ENCODE data around the gene NAIF1.

The NAIF1 gene

GRCh38 chr9:128051932-128052709 is 15.0 kb downstream of the NAIF1 start:
- no peak for TF ChIP-seq FOXP2 (optimal IDR thresholded peaks at IDR 0.05; ENCODE audit: borderline replicate concordance, extremely low read depth, extremely low read length, insufficient read depth)
- no peak for TF ChIP-seq REST (IDR thresholded peaks at IDR 0.05; ENCODE audit: insufficient read depth in 1 of 2, low read depth in 2 of 2, low read length in 2 of 2)
- TF ChIP-seq SIN3A (IDR thresholded peaks at IDR 0.05; ENCODE audit: borderline replicate concordance, insufficient read depth, low read length) = no peak
- no peak for TF ChIP-seq TAF1 (IDR thresholded peaks at IDR 0.05; ENCODE audit: borderline replicate concordance, insufficient read depth, low read length)
- TF ChIP-seq POLR2AphosphoS5 (IDR thresholded peaks at IDR 0.05; ENCODE audit: low read depth, low read length) = no peak

DNA sequence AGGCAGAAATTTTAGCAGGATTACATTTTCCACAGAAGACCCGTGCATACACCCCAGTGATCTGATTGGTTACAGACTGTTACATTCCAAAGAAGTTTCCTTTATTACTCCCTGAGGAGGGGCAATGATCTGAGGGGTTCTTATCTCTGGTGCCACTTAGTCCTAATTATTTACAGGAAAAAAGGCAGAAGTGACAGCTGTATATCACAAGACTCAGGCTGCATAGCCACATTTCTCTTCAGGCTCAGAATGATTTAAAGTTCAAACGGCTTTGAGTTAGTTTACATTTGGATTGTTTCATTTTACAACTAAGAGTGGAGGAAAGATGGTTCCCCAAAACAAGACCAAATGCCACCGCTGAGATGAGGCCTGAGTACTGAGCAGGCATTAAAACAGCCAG is 17.3 kb downstream of the NAIF1 start:
- TF ChIP-seq REST (IDR thresholded peaks at IDR 0.05; ENCODE audit: insufficient read depth in 1 of 2, low read depth in 2 of 2, low read length in 2 of 2) = no peak
- no peak for TF ChIP-seq SIN3A (IDR thresholded peaks at IDR 0.05; ENCODE audit: borderline replicate concordance, insufficient read depth, low read length)
- no peak for TF ChIP-seq POLR2AphosphoS5 (IDR thresholded peaks at IDR 0.05; ENCODE audit: low read depth, low read length)
- TF ChIP-seq TAF1 (IDR thresholded peaks at IDR 0.05; ENCODE audit: borderline replicate concordance, insufficient read depth, low read length) = no peak
- no peak for TF ChIP-seq FOXP2 (optimal IDR thresholded peaks at IDR 0.05; ENCODE audit: borderline replicate concordance, extremely low read depth, extremely low read length, insufficient read depth)

DNA sequence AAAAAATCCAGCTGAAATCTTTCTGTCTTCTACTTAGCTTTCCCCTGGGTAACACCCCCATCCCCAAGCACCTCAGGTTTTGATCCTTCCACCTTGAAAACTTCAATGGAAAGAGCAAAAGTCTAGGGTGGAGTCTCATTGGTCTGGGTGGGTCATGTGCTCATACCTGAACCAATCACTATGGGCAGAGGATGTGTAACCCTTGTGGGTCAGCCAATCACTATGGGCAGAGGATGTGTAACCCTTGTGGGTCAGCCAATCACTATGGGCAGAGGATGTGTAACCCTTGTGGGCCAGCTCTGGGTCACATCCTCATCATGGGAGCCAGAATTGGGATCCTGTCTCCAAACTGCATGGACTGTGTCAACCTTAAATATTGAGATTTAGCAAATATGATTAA is 18.5 kb downstream of the NAIF1 start:
- TF ChIP-seq POLR2AphosphoS5 (IDR thresholded peaks at IDR 0.05; ENCODE audit: low read depth, low read length) = no peak
- TF ChIP-seq SIN3A (IDR thresholded peaks at IDR 0.05; ENCODE audit: borderline replicate concordance, insufficient read depth, low read length) = no peak
- TF ChIP-seq TAF1 (IDR thresholded peaks at IDR 0.05; ENCODE audit: borderline replicate concordance, insufficient read depth, low read length) = no peak
- TF ChIP-seq FOXP2 (optimal IDR thresholded peaks at IDR 0.05; ENCODE audit: borderline replicate concordance, extremely low read depth, extremely low read length, insufficient read depth) = no peak
- TF ChIP-seq REST (IDR thresholded peaks at IDR 0.05; ENCODE audit: insufficient read depth in 1 of 2, low read depth in 2 of 2, low read length in 2 of 2) = no peak

- no peak for TF ChIP-seq FOXP2 (optimal IDR thresholded peaks at IDR 0.05; ENCODE audit: borderline replicate concordance, extremely low read depth, extremely low read length, insufficient read depth)
- TF ChIP-seq REST (IDR thresholded peaks at IDR 0.05; ENCODE audit: insufficient read depth in 1 of 2, low read depth in 2 of 2, low read length in 2 of 2) = no peak
- no peak for TF ChIP-seq SIN3A (IDR thresholded peaks at IDR 0.05; ENCODE audit: borderline replicate concordance, insufficient read depth, low read length)
- TF ChIP-seq POLR2AphosphoS5 (IDR thresholded peaks at IDR 0.05; ENCODE audit: low read depth, low read length) = no peak
- TF ChIP-seq TAF1 (IDR thresholded peaks at IDR 0.05; ENCODE audit: borderline replicate concordance, insufficient read depth, low read length) = no peak
Observed at GRCh38 chr9:128047231-128047630, 19.9 kb downstream of the NAIF1 start.

All from PFSK-1 (cell line).